22Rv1 (cell line): Measurements from ENCODE around the gene TFPI.

ENCODE experiments used
- H3K27ac ChIP-seq: fragments of 450-650 bp; 2 replicates; pipeline ENCODE4 v1.5.1; 2017
- CTCF ChIP-seq: fragments of 450-650 bp; IDR thresholded peaks from 2 replicates; pipeline ENCODE4 v1.5.1; 2017; ENCODE audit warnings: mild to moderate bottlenecking
- ZFX ChIP-seq: fragments of 450-650 bp; IDR thresholded peaks from 2 replicates; pipeline ENCODE4 v1.6.1; 2017; ENCODE audit warnings: antibody characterized with exemption, borderline replicate concordance

Gene TFPI

GRCh38 chr2:187422282-187422681, 132.0 kb downstream of the TFPI start:
- TF ChIP-seq CTCF (no peak), ZFX (no peak)
- no peak overlapping the region for H3K27ac ChIP-seq

- TF ChIP-seq CTCF: no peak
Measured at GRCh38 chr2:187421519-187421918, 132.7 kb downstream of the TFPI start.

GRCh38 chr2:187419808-187420207, 134.4 kb downstream of the TFPI start:
- no peak overlapping the region for H3K27ac ChIP-seq

More at GRCh38 chr2:187421519-187421918, 132.7 kb downstream of the TFPI start:
- no peak overlapping the region for H3K27ac ChIP-seq

GRCh38 chr2:187415449-187415848, 138.8 kb downstream of the TFPI start:
- no peak for TF ChIP-seq CTCF
- no peak for TF ChIP-seq ZFX
- H3K27ac ChIP-seq: no peak overlapping the region

More at GRCh38 chr2:187419808-187420207, 134.4 kb downstream of the TFPI start:
- no peak for TF ChIP-seq CTCF
- no peak for TF ChIP-seq ZFX
